Measurements from ENCODE around the gene KRT27. TPM values are rescaled to one million over a fixed set of nuclear protein-coding genes. Genes with fewer than 3 reads are reported as not detected.

Gene KRT27
- total and polyA plus RNA-seq, 7 donors: 0.01 TPM; not detected in 6

DNA sequence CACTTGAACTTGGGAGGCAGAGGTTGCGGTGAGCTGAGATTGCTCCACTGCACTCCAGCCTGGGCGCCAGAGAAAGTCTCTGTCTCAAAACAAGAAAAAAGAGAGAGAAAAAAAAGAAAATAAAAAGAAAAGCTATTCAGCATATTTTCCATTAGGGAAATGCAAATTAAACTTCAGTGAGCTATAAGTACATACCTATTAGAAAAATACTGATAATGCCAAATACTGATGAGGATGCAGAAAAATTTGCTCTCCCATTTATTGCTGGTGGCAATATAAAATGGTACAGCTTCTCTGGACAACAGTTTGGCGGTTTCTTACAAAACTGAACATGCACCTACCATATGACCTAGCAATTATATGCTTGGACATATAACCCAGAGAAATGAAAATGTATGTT is 30.3 kb upstream of the KRT27 start:
- DNase-seq: no peak
- no peak for TF ChIP-seq CTCF (IDR thresholded peaks at IDR 0.05)
- H3K27me3 ChIP-seq (ENCODE audit: insufficient read depth in 3 of 3, low read length in 2 of 3): peaks cover 0 to 47% (median 0%) of the 10 kb centered on the region in 3 donors

GRCh38 chr17:40810494-40810893 is 28.1 kb upstream of the KRT27 start:
- Histone ChIP-seq H3K4me1 (no peaks in the 10 kb centered on the region), H3K36me3 (ENCODE audit: insufficient read depth in 1 of 2, low read depth in 1 of 2) (no peaks in the 10 kb centered on the region), H3K9me3 (no peaks in the 10 kb centered on the region), H3K27ac (no peak overlapping the region), H3K27me3 (ENCODE audit: insufficient read depth in 3 of 3, low read length in 2 of 3) (peaks cover 0 to 64% (median 2%) of the 10 kb centered on the region in 3 donors), H3K4me3 (no peak overlapping the region)
- ATAC-seq (no peak), DNase-seq (no peak)
- no peak for TF ChIP-seq CTCF (IDR thresholded peaks at IDR 0.05)
- 54 to 70% (median 69%) methylated on average over 6 of the region's 6 CpGs for WGBS, 3 donors
- intact Hi-C loops (cut with DNase I): no loop called here

More for the DNA sequence above, 30.3 kb upstream of the KRT27 start:
- Histone ChIP-seq H3K4me3 (no peak overlapping the region), H3K9me3 (no peaks in the 10 kb centered on the region), H3K4me1 (peaks cover 2% of the 10 kb centered on the region), H3K27ac (no peak overlapping the region), H3K36me3 (ENCODE audit: insufficient read depth in 1 of 2, low read depth in 1 of 2) (peaks cover 4 to 11% of the 10 kb centered on the region in 2 donors)
- ATAC-seq: no peak
- intact Hi-C loops (cut with DNase I): no loop called here
- WGBS, 3 donors: 77 to 83% (median 83%) methylated on average over 3 of the region's 3 CpGs

DNA sequence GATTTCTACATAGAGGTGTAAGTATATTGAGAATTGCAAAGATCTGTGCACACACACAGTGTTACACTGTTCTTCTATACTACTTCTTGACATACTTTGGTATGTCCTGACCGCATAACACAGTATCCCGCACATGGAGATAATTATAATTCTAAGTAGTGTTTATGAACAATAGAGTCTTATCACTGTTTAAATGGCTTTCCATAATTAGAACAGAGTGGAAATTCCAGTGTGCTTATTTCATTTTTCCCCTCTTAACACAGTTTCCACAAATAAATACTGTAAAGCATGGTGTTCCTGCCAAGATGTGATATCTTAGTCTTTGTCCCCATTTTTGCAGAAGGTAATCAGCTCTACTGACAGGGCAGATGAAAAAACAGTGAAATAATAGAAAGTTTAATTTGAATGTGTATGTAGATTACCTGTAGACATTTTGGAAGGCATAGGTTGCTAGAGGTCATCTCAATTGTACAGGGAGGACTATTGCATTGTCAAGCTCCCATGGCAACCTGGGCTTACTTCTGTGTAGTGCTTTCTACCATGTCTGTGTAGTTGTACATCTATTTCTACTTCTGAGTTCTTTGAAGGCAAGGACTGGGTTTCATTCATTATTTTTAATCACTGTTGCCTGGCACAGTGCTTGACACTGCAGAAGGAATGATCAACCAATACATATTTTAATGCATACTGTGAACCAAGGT is 27.5 kb upstream of the KRT27 start:
- no peak overlapping the region for H3K27ac ChIP-seq
- H3K9me3 ChIP-seq: no peaks in the 10 kb centered on the region
- intact Hi-C loops (cut with DNase I): loop anchor here (10.0 kb wide), 2 partner anchors 515 to 855 kb away; no protein-coding TSS in a partner anchor
- peaks cover 0 to 71% (median 2%) of the 10 kb centered on the region in 3 donors for H3K27me3 ChIP-seq (ENCODE audit: insufficient read depth in 3 of 3, low read length in 2 of 3)
- H3K4me1 ChIP-seq: no peaks in the 10 kb centered on the region
- ATAC-seq (no peak), DNase-seq (no peak)
- H3K36me3 ChIP-seq (ENCODE audit: insufficient read depth in 1 of 2, low read depth in 1 of 2): no peaks in the 10 kb centered on the region
- H3K4me3 ChIP-seq: no peak overlapping the region
- 61 to 75% (median 73%) methylated on average over 2 of the region's 2 CpGs for WGBS, 3 donors
- TF ChIP-seq CTCF (IDR thresholded peaks at IDR 0.05): no peak

- Histone ChIP-seq H3K27me3 (ENCODE audit: insufficient read depth in 3 of 3, low read length in 2 of 3) (peaks cover 0 to 75% (median 2%) of the 10 kb centered on the region in 3 donors), H3K9me3 (no peaks in the 10 kb centered on the region), H3K27ac (no peak overlapping the region), H3K4me1 (no peaks in the 10 kb centered on the region), H3K4me3 (no peak overlapping the region), H3K36me3 (ENCODE audit: insufficient read depth in 1 of 2, low read depth in 1 of 2) (no peaks in the 10 kb centered on the region)
- ATAC-seq: no peak
- no peak for DNase-seq
- intact Hi-C loops (cut with DNase I): loop anchor here (10.0 kb wide), 2 partner anchors 519 to 859 kb away; no protein-coding TSS in a partner anchor
- WGBS, 3 donors: 48 to 66% (median 50%) methylated on average over 3 of the region's 3 CpGs
- no peak for TF ChIP-seq CTCF (IDR thresholded peaks at IDR 0.05)
These were observed 23.8 kb upstream of the KRT27 start for GRCh38 chr17:40806131-40806530.
